Measurements from ENCODE around the gene CHMP1B.
A peak's percentile ranks its signal among the peaks of the same experiment; 100 is the strongest.
"Not testable (repeated sequence)": the region's sequence is repeated elsewhere in the genome, so short reads cannot be mapped to it uniquely, and the experiment has no call there.

CHMP1B gene

DNA sequence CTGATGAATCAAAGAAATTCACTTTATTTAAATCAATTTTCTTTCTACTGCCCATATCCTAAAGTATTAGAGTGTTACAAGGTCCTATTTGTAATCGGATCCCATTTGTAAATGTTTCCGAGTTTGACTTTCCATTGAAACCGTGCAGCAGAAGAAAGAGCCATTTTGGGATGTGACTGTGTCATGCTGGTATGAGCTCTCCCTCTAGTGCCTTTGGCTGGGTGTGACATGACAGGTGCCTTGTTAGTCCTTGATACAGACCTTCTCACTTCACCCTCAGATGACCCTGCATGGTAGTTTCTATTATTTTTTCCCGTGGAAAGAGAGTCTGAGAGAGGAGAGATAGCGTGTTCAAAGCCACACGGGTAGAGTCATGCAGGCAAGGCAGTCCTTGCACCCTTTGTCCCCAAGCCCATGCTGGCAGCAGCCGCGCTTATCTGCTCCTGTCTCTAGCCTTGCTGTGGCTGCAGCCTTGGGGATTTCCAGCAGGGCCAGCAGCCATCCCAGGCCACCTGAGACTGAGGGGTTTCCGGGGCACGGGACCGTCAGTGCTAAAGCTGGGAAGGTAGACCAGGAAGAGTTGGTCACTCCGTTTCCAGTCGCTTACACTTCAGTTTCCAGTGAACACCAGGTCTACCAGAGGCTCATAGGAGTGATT, 21.4 kb downstream of the CHMP1B start:
- DNase-seq = no peak

DNA sequence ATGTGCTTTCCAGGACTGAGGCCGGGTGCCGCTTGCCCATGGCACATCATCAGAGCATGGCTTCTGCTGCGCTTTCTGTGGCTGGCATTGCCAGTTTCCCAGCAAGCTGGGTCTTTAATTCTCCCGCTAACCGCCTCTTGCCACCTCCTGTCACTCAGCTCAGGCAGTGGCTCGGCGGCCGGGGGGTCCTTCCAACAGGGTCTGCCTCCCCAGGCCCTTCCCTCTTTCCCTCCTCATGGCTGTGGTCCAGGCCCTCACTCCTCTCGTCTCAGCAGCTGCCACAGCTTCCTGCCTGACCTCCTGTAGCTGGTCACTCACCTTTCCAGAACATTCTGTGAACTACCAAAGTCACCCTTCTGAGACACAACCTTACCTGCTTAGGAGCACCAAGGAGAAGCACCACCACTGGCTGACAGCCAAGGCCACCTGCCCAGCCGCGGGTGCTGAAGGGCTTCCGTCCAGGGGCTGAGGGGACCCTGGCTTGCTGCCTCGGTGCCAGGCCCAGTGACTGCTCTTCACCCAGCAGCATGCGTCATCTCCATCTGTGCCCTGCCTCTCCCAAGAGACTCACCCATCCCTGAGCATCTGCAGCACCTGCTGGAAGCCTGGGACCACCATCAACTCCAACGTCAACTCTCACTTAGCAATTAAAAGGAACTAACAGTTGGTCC, 22.6 kb downstream of the CHMP1B start:
- no peak for DNase-seq

DNA sequence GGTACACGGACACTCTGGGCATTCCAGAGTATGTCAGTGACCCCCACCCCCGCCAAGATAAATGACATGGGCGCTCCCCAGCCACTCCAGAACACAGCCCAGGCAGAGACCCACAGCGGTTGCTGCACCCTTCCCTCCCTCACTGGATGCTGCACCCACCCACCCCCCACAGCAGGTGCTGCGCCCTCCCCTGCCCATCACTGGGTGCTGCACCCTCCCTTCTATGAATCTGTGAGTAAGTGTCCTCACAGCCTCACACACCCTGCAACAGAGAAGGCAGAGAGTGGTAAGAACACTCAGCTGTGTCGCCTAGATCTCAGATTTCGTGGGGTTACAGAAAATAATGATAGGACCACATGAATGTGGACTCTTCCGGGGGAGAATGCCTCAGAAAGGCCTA, 23.5 kb downstream of the CHMP1B start:
- DNase-seq = no peak

- DNase-seq = no peak
Observed at GRCh38 chr18:11877497-11878135, 26.4 kb downstream of the CHMP1B start.

DNA sequence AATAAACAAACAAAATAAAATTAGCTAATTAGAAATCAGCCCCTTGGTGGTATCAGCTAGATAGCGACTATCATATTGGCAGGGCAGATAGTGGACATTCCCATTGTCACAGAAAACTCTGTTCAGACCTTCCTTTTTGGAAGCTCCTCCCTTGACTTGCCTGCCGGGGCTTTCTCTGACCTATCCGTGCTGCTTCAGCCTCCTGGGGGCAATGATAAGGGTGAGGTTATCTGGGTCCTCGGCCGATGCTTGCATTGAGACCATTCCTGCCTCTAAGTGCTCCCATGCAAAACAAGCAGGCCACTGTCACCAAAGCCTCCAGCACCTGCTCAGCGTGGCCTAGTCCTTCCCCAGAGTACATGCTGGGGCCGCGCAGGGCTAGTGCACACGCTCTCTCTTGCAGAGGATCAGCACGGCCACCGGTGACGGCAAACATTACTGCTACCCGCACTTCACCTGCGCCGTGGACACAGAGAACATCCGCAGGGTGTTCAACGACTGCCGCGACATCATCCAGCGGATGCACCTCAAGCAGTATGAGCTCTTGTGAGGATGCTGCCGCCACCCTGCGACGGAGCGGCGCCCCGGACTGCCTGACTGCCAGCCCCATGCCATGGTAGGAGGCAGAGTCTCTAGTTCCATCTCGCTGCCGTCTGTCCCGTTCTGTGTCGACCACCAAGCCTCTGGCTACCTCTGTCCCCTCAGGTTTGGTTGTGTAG, 29.5 kb downstream of the CHMP1B start:
- DNase-seq = no peak

DNA sequence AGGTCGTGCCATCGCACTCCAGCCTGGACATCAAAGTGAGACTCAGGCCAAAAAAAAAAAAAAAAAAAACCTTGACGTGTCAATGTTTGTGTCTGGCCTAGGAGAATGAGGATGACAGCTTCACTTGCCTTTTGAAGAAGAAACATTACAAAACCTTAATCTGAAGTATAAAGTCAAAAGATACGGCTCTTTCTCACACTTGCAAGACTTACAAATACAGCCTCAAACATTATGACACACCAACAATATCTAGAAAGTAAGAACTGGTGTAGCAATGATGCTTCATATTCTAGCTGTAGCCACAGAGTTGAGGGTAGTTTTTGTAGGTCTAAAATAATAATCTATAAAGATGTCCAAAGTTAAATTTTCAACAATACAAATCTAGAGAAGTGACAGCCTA, 31.4 kb downstream of the CHMP1B start:
- DNase-seq = no peak

DNA sequence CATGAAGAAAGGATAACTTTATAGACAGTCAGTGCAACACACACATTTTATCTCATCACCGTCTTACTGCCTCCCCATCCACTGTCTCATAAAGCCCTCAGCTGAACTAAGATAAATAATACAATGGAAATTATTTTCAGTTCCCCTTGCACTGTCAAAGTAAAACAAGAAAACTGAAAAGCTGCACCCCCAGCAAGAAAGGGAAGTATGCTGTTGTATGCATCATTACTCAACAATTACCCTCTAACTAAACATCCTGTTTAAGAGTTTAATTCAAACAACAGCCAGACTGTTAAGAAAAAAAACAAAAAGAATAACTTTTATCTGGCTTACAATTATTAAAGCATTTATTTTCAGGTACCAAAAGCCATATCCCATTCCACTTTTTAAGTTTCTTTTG, 31.9 kb downstream of the CHMP1B start:
- no peak for DNase-seq

- no peak for DNase-seq
Observed at GRCh38 chr18:11884396-11885030, 33.3 kb downstream of the CHMP1B start.

DNA sequence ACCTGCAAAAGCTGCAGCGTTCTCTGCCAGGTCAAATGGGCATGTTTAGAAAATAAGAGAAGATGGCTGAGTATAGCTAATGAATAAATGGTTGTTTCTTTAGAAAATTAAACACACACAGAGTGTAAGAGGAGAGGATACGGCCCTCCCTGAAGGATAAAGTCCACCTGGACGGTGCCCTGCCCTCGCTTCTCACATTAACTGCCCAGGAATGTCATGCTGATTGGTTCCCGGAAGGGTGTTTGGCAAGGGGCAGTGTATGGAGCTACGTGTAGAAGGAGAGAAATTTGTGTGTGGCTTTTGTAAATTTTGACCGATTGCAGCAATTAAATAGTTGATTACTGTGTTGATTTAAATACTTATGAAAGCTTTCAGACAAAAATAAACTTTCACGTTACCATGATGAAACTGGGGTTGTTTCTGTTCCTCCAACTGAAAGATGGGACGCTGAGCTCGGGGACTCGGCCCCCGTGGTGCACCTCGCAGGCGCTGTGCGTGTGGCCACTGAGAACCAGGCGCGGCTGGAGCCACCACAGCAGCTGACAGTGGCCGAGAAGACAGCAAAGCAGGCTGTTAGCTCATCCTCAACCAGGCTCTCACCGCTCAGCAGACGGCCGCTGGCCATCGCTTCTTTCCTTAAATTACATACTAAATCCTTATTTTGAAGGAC, 34.2 kb downstream of the CHMP1B start:
- DNase-seq = no peak

DNA sequence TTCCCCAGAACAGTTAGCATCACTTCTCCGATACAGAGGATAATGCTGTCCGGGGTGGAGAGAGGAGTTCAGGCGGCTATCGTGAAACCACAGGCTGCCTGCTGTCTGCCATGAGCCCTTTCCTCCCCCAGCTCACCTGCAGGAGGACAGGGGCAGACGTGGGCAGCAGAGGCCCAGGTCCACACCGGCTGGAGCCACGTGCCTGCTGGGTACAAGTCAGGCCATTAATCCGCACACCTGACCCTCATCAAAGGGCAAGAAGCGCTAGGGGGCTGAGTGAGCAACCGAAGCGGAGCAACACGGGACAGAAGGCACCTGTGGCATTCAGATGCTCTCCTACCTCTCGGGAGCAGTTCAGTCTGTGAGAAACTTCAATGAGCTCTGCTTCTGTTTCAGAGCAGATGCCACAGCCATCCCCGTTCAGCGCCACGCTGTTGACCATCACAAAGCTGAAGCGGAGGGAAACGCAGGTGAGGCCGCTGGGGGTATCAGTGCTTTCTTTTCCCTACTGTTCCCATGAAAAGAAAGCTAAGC, 35.4 kb downstream of the CHMP1B start:
- no peak for DNase-seq

DNA sequence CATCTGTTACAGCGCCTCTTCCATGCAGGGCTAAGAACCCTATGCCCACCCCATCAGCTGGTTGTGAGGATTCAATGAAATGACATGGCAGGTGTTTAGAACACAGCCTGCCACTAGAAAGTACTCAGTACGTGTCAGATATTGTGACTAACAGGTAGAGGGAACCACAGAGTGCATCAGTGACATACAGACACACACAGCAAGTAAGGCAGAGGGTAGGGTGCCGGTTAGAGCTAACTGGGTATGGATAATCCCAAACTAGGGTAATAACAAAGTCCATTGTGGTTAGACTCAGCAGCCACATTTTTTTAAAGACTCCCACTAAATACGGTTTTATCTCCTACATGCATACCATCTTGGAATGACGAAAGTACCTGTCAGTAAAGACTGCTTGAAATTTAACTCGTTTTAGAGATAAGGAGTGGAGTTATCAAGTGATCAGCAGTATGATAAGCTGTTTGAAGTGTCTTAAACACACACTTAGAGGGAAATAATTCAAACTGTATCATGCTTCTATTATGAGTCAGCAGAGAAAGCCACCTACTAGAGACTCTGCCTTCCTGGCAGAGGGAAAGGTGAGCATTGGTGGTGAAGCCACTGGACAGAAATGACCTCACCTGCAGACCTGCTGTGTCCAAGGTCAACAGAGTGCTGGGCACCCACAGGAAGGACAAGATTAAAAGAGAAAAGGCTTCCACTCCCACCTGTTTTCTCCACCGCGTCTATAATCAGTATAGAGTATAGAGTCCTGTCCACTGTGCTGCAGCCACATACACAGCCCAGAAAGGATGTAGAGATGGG, 36.3 kb downstream of the CHMP1B start:
- no peak for DNase-seq

DNA sequence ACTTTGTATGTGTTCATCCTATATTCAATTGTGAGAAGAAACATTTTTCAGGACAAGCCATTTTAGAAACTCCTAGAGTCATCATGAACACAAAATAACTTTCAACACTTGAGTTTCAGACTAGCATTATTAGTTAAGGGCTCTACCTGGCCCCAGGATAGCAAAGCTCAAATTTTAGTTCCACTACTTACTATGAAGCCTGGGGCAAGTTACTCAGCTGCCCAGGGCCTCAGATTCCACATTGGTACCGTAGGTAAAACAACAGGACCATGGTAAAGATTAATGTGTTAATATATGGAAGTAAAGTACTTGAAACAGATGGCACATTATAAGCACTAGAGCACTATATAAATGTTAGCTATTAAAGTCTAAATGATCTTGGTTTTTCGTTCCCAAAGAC, 37.5 kb downstream of the CHMP1B start:
- no peak for DNase-seq

- DNase-seq = no peak
Observed at GRCh38 chr18:11889284-11889683, 38.1 kb downstream of the CHMP1B start.

DNA sequence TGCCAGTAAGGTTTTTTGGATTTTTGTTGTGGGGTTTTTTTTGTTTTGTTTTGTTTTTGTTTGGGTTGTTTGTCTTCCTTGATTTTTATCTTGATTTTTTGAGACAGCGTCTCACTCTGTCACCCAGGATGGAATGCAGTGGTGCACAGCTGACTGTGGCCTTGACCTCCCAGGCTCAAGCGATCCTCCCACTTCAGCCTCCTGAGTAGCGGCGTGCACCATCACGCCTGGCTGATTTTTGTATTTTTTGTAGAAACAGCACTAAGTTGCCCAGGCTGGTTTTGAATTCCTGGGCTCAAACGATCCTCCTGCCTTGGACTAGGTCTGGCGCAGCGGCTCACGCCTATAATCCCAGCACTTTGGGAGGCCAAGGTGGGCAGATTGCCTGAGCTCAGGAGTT, 40.5 kb downstream of the CHMP1B start:
- no peak for DNase-seq

DNA sequence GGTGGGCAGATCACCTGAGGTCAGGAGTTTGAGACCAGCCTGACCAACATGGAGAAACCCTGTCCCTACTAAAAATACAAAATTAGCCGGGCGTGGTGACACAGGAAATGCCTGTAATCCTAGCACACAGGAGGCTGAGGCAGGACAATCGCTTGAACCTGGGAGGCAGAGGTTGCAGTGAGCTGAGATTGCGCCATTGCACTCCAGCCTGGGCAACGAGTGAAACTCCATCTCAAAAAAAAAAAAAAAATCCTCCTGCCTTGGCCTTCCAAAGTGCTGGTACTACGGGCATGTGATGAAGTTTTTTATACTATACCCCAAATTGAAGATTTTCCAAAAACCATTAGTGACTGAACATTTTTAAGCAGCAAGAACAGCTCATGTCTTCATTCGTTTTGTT, 41.2 kb downstream of the CHMP1B start:
- DNase-seq = not testable (repeated sequence)

DNA sequence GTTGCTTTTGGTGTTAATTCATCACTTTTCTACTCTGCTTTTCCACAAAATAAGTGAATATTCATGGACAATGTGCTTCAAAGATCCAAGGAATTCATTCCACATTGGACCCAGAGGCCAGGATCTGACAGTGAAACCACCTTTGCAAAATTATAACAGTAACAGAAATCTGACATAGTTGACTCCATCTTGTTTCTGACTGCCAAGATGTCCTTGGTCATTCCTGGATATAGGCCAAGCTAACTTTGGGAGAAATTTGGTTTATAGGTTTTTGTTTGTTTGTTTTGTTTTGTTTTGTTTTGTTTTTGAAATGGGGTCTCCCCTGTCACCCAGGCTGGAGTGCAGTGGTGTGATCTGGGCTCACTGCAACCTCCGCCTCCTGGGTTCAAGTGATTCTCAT, 46.6 kb downstream of the CHMP1B start:
- no peak for DNase-seq

DNA sequence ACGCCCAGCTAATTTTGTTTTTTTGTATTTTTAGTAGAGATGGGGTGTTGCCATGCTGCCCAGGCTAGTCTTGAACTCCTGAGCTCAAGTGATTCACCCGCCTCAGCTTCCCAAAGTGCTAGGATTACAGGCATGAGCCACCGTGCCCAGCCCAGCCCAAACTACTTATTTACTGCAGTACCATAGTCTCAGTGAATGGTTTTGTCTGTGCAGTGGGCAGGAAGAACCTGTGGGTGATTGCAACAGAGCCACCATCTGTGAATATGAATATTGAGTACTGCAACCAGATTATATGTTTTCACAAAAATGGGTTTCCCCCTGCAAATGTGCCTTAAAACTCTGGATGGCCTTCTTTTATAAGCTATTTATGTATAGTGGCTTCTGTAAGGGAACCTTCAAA, 47.9 kb downstream of the CHMP1B start:
- no peak for DNase-seq

DNA sequence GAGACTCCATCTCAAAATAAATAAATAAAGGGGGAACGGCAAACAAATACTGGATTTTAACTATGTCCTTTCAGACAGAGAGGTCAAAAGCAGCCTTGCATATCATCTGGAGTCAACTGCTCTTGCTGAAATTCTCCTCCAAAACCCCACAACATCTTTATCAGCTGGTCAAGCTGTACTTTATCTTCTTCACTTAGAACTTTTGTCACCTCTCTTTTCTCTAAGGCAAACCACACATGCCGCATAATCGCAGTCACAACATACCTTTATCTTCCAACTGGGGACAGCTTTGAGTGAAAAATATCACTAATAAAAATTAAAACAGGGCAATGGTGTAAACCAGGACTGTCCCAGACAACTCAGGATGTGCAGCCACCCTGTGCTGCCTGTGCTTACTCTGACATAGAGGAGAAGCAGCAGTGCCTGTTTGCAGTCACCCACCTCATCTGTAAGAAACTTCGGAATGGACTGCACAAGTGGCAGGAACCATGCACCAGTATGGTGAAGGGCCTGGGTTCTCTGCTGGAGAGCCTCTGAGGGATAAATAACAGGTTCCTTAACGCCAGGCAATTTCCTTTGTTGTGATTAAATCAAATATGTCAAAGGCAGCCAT, 50.7 kb downstream of the CHMP1B start:
- DNase-seq = no peak

DNA sequence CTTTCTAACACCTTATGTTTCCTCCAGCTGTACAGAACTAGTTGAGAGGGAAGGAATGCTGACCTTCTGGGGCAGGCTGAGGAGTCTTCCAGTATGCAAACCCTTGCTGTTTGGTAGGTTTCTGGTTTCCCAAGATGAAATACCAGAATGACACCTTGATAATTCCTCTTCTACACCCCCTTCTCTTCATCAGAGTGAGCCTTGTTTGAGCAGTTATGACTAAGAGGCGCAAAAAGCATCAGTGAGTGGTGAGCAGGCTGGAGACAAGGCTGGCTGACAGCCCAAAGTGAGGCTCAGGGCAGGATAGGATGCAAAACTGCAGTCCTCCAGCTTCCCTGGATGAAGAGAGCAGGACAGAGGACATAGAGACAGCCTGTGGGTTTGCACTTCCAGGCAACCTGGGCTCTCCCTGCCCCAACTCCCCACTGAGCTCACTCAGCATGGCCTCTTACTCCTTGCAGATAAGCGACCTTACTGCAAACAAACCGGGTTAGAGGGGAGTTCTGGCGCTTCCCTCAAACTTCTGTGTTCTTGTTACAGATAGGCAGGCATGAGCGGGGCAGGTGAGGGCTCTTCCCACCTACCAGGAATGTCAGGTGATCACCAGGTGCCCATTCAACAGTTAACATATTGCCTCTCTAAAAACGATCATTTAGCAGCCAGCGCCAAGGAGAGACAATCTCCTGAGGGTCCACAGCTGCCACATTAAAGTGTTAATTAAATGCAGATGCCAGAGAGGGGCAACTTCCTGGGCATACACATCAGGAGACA, 51.5 kb downstream of the CHMP1B start:
- peak; percentile 23 for DNase-seq

Data from fibroblast of skin of right biceps (primary cell).